NCI-H2029 treated with DMSO at 0.1 percent for 48 hours (cell line): ENCODE results near the gene ARFRP1.
"Not testable (repeated sequence)": the region's sequence is repeated elsewhere in the genome, so short reads cannot be mapped to it uniquely, and the experiment has no call there.

Source experiments
- DNase-seq: peaks from one replicate; lab custom pipeline; 2025; lab: John Stamatoyannopoulos, UW

Gene ARFRP1

GRCh38 chr20:63732118-63733095 is 24.6 kb upstream of the ARFRP1 start:
- DNase-seq: no peak

- no peak for DNase-seq
Observed at GRCh38 chr20:63731410-63731809, 23.6 kb upstream of the ARFRP1 start.

- not testable (repeated sequence) for DNase-seq
Observed at GRCh38 chr20:63730189-63730733, 22.5 kb upstream of the ARFRP1 start.

GRCh38 chr20:63722967-63723622 is 15.3 kb upstream of the ARFRP1 start:
- not testable (repeated sequence) for DNase-seq

GRCh38 chr20:63718996-63719395 is 11.2 kb upstream of the ARFRP1 start:
- DNase-seq: no peak

- no peak for DNase-seq
Observed at GRCh38 chr20:63714858-63715257, 7.1 kb upstream of the ARFRP1 start.

- no peak for DNase-seq
Observed at GRCh38 chr20:63712191-63712590, 4.4 kb upstream of the ARFRP1 start.

GRCh38 chr20:63711085-63711645 is 3.4 kb upstream of the ARFRP1 start:
- no peak for DNase-seq

GRCh38 chr20:63709149-63709527 is 1.4 kb upstream of the ARFRP1 start:
- no peak for DNase-seq

GRCh38 chr20:63708301-63709148 is 749 bp upstream of the ARFRP1 start:
- DNase-seq: no peak

GRCh38 chr20:63706852-63707557 is 771 bp downstream of the ARFRP1 start:
- DNase-seq: no peak

- DNase-seq: no peak
Observed at GRCh38 chr20:63706027-63706695, 1.6 kb downstream of the ARFRP1 start.

GRCh38 chr20:63705232-63706026 is 2.3 kb downstream of the ARFRP1 start:
- DNase-seq: no peak

- no peak for DNase-seq
Observed at GRCh38 chr20:63704749-63705117, 3.0 kb downstream of the ARFRP1 start.

- DNase-seq: no peak
Observed at GRCh38 chr20:63703976-63704748, 3.6 kb downstream of the ARFRP1 start.

- no peak for DNase-seq
Observed at GRCh38 chr20:63703471-63703975, 4.3 kb downstream of the ARFRP1 start.

- DNase-seq: no peak
Observed at GRCh38 chr20:63702751-63703470, 4.9 kb downstream of the ARFRP1 start.
